HG02981 (cell line): ENCODE results near the gene HJV.
A peak's percentile ranks its signal among the peaks of the same experiment; 100 is the strongest.

Experiments
- ATAC-seq: cut with Tn5 transposase; IDR thresholded peaks from one replicate; pipeline ENCODE4 v1.9.1; 2021; ENCODE audit warnings: mild to moderate bottlenecking, moderate library complexity; ENCODE audit not compliant: unreplicated experiment

Gene HJV

DNA sequence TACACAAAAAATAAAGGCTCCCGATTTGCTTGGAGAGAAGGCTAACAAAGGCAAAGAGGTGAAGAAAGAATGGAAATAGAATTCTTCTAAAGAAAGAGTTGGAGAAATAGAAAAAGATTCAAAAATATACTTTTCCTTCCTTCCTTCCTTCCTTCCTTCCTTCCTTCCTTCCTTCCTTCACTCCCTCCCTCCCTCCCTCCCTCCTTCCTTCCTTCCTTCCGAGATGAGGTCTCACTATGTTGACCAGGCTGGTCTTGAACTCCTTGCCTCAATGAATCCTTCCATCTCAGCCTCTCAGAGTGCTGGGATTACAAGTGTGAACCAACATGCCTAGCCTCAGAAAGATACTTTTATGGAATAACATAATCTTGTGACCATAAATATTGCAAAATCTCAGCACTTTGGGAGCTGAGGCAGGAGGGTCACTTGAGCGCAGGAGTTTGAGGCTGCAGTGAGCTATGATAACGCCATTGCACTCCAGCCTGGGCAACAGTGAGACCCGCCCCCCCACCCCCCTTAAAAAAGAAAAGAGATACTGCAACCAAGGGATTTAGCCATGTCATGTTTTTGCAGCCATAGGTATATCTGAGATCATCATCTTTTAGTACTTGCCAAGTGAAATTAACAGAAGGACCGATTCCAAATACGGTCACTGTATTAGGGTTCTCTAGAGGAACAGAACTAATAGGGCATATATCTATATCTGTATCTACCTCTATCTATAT, 1.0 kb upstream of the HJV start:
- no peak for ATAC-seq

DNA sequence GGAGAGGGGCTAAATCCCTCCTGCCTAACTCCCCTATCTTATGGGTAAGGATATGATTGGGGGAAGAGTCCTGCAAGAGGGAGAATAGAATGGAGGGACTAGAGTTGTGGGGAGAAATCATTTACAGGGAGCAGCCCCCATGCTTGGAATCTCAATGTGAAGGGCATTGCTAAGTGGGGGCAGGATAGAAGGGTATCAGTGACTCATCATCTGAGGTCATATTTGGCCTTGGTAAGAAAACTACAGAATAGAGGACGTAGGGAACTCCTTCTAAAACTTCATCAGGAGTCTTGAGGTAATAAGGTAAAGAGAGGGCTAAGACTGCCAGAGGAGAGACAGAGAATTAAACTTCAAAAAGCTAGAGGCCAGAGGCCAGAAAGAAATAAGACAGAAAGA, 487 bp downstream of the HJV start:
- ATAC-seq, result no peak

DNA sequence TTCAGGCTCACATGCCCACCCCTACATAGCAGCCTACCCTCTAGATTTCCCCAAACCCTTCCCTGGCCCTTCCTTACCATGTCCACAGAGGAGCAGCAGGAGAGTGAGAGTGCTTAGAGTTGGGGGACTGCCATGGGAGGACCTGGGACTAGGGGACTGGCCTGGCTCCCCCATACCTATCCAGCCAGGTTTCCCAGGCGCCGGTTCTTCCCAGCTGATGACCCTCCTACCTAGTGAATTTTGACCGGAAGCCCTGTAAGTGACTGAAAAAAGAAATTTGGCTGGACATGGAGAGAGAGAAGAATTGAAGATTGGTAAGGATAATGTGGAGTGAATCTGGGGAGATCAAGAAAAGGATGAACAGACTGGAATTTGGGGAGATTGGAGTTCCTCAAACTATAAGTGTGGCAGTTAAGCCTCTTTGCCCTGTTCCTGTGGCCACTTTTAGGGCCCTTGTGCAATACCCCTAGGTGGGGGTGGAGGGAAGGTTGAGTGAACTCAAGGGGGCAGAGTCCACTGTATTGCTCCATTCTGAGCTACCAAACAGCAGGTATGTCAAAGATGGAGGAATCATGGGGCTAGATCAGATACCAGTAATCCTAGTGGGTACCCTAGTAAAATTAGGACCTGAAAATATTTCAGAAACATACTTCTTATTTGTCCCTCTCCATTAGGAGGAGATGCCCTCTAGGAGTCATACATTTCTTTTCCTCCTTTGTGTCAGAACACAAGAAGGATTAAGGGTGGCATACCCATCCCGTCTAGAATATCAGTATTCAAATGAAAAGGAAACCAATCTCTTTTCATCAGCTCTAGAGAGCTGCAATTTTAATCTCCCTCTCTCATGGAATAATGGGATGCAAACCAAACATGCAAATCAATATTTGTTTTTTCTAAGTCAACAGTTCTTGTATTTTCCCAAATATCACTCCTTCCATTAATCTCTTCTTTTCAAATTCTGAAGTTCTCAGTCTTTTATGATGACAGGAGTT, 1.2 kb downstream of the HJV start:
- ATAC-seq, result no peak

DNA sequence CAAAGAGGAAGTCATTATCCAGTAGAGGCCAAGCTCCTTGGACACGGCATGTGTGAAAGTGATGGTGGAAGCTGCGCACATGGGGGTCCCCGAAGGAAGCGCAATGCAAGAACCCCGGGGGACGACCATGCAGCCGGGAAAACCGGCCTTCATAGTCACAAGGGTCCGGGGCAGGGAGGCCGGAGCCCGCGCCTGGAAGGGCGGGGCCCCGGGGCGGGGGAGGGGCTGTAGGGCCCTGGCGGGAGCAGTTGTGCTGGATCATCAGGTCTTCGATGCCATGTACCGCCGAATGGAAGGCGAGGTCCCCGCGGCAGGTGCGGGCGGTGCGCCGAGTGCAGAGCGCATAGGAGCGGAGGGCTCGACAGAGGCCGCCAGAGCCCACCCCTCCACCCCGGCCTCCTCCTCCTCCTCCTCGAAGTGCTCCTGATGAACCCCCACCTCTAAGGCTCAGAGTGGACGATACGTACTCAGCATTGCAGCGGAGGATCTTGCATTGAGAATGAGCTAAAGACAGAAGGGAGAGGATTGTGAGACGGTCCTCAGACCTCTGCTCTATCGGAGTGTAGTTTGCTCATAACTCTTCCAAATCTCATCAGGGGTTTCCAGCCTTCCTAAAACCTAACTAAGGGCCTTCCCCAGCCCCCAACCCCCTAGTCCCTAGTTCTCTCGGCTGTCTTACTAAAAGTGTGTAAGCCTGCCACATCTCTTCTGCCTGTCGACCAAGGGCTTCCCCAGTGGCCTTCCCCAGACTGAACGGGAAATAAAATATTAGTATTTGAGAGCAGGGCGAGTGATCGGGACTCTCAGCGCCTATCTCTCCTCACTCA, 2.1 kb downstream of the HJV start:
- no peak for ATAC-seq

DNA sequence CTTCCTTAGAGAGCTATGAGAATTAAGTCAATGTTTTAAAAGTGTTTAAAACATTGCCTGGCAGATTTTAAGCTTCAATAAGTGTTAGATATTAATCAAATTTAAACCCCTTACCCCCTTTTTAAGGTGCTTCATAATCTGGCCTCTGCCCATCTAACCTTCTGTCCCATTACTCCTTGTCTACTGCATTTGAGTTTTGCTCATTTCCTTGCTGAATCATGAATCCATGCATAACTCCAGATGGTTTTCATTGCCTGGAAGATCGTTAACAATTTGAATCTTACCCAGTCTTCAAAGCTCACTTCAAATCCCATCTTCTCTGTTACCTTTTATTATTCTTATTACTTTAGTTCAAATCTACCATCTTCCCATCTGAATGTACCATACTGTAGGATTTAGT, 4.6 kb downstream of the HJV start:
- ATAC-seq, result no peak

DNA sequence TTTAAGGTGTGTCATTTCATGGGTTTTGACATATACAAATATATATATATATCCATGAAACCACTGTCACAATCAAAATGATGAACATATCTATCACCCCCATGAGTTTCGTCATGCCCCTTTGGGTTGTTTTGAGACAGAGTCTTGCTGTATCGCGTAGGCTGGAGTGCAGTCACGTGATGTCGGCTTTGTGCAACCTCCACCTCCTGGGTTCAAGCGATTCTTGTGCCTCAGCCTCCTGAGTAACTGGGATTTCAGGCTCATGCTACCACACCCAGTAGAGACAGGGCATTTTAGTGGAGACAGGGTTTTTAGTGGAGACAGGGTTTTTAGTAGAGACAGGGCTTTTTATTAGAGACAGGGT, 8.0 kb downstream of the HJV start:
- no peak for ATAC-seq

DNA sequence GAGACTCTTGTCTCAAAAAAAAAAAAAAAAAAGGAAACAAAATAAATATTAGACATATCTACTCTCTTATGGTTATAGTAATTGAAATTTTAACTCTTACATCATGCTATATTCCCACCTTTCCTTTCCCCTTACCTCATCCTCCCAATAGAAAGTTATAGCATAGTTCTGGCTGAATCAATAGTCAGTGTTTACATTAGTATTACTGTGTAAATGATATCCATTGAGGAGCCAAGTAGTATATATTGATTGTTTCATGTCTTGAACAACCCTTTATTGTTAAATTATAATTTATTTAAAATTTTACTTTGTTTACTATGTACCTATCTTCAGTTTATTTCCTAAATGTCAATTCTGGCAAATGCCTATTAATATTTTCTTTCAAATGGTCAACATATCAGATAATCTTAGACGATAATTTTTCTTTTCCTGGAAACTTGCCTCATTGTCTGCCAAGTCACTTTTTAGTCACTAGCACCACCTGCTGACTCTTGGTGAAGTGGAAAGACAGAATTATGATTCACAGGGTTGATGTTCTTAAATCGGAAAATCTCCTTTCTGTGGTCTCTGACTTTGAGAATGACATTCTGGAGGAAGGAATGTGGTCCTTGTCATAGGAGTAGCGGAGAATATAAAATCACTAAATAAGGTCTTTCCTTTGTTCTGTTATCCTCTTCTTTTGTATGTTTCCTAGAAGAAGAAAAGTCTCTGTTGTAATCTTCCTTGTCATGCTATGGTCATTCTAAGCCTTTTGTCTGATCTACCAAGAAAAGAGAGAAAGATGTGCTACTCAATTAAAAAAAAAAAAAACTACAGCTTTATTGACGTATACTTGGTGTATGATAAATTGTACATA, 8.6 kb downstream of the HJV start:
- no peak for ATAC-seq

DNA sequence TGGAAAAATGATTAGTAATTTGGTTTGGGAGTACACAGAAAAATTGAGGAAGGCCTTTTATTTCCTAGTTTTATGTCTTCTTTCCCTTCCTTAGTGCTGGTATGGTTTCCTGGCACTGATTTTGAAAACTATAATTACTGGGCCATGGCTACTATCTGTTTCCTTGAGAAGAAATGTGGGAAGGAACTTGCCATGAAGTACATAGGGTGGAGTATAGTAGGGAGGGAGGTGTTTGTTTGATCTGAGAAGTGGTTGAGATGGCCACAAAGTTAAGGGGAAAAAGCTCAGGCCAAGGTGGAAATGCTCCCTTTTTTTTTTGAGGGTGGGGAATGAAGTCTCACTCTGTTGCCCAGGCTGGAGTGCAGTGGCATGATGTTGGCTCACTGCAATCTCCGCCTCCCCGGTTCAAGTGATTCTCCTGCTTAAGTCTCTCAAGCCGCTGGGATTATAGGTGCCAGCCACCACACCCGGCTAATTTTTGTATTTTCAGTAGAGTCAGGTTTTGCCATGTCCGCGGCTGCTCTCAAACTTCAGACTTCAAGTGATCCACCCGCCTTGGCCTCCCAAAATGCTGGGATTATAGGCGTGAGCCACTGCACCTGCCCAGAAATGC, 11.3 kb downstream of the HJV start:
- no peak for ATAC-seq

DNA sequence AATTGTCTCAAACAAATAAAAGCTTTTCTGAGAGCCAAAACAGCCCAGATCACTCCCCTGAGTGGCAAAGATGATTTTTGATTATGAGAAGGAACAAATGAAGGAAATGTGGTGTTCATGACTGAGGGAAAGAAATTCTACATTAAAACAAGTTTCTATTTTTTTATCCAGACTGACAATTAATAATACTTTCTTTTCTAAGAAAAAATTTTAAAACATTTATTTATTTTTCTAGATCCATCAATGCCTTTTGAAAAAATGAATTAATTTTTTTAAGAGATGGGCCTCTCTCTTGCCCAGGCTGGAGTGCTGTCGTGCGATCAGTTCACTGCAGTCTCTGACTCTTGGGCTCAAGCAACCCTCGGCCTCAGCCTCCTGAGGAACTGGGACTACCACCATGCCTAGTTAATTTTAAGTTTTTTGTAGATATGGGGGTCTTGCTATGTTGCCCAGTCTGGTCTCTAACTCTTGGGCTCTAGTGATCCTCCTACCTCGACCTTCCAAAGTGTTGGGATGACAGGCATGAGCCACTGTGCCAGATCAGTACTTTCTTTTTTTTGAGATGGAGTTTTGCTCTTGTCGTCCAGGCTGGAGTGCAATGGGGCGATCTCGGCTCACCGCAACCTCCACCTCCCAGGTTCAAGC, 13.9 kb downstream of the HJV start:
- no peak for ATAC-seq

DNA sequence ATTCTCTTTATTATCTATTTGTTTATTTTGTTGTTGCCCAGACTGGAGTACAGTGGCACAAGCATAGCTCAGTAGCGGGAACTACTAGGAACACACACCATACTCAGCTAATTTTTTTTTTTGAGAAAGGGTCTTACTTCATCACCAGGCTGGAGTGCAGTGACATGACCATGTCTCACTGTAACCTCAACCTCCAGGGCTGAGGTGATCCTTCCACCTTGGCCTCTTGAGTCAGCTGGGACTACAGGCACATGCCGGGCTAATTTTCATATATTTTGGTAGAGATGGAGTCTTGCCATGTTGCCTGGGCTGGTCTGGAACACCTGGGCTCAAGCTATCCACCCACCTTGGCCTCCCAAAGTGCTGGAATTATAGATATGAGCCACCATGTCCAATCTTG, 19.8 kb downstream of the HJV start:
- no peak for ATAC-seq

DNA sequence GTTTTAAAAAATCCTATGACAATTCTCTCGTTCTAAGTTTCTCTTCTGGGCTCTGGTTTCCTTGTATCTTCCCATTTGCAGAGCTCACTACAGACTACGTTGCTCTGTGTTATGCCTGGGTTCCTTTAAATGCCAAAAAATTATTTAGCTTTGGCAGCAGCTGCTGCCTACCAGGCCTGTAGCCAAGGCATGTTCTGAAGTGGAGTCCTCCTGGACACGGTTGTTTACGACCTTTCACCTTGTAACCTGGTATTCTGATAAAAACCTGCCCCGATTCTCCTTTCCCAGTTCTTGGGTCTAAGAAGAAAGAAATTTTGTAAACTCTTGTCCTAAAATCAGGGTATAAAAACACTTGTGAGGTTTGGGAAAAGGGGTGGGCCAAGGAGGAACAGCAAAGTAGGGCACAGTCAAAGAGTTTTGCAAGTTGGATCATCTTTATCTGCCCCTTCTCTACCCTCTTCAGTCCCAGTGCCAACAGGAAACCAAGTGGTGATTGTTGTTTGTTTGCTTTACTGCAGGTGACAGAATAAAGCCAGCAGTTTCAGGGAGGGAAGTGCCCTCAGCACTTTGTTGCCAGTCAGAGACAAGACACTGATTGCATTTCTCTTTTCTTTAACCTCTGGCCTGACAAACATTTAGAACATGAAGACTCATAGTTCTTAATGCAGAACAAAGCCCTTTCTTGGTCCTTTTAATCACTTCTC, 22.1 kb downstream of the HJV start:
- no peak for ATAC-seq

DNA sequence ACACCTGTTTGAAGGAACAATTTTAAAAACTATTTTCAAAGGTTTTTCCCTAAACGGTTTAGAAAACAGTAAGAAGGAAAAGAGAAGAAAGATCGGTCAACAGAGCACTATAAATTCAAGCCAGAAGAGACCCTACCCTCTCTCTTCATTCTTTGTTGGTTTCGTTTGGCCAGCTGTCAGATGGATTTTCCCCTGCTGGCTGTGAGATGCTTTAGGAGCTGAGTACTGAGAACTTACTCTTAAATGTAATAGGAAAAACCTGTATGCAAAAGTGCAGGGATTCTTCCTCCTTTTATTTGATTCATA, 23.9 kb downstream of the HJV start:
- no peak for ATAC-seq

DNA sequence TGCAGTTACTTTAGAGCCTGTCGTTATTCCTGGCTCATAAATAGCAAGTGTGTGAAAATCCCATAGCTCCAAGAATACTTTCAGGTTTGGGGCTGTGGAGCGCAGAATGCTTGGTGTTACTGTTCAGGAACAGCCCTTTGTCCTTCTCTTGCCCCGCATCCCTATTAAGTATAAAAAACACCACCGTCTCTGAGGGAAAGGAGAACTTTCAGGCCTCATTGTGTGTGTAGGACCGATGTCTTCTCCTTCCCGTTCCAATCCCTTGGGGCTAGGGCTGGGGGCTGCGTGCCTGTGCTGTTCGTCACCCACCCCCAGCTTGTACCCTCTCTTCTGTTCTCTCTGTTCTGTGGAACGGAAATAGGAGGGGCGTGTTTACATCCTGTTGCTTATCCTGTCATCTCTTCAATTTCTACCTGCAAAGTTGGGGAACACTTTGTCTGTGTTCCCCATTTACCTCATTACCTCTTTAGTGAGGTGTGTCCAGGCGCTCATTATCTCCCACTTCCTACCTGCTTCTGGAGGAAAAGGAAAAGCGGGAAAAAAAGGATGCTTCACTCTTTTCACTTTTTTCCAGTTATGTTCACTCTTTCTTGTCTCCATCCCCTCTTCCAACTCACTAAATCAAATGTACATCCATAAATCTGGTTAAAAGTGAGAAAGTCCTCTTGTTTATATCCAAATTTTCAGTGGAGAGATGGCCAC, 24.4 kb downstream of the HJV start:
- ATAC-seq, result peak; percentile 25

DNA sequence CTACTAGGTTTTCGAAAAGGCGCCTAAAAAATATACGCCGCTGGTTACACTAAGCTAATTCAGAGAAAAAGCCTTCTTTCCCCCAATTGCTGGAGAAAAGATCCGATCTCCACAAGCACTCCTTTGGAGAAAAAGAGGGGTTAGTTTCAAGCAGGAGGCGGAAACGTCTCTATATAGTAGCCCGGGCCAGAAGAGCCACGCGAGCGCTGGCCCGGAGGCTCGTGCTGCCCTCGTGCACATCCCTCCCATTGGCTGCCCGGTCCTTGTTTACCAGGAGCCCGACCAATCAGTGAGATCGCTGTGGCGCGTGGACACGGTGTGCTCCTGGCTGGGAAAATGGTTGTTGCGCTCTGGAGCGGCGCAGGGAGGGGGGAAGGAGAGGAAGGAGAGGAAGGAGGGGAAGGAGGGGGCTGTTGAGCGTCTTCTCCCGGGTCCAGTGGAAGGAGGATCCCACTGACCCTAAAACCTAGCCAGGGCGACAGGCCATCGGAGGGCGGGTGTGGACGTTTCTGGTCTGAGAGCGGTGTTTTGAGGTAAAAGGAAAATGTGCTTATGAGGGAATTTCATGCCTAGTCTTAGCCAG, 25.0 kb downstream of the HJV start, which contains the start of gene TXNIP:
Gene TXNIP, minus strand, starts transcription at position 147 of the 583 bp plus-strand sequence. CDS start 313 bp downstream, outside the sequence.
- ATAC-seq, result peak; percentile 94

DNA sequence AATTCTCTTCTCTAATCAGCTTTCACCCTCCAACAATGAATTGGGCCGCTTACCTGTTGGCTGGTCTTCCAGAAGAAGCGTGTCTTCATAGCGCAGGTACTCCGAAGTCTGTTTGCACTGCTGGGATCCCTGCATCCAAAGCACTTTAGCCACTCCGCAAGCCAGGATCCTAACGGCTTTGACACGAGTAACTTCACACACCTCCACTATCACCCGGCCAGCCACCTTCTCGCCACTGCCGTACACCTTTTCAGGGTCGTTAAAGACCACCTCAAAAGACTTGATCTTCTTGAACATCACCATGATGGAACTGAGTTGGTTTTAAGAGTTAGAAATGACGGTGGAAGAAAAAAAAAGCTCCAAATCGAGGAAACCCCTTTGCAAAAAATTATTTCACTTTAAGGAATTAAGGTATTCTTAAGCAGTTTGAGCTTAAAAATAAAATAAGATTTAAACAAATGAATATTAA, 25.5 kb downstream of the HJV start:
- no peak for ATAC-seq

DNA sequence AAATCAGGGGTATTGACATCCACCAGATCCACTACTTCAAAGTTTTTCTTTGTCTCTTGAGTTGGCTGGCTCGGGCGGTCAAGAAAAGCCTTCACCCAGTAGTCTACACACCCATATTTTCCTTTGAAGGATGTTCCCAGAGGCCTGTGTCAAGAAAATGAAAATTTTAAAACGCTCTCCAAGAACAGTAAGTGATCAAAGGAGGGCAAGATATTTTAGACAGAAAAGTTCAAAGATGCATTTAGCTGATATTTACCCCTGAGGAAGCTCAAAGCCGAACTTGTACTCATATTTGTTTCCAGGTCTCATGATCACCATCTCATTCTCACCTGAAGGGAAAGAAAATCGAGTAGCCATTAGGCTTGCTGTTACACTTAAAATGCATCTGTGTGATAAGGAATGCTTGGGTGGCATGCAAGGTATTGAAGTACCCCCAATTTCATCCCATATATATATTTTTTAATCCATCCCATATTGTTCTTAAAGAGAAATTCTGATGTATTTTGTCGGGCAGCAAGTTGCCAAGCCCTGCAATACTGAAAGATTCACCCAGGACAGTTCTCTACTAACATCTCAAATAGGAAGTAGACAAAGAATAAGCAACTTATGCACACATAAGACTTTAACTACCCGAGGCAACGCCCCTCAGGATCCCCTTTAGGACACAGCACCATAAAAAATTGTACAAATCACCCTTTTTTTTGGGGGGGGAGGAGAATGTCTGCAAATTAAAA, 26.2 kb downstream of the HJV start:
- no peak for ATAC-seq
